Measurements from ENCODE around the gene TTC39A. TPM values are rescaled to one million over a fixed set of nuclear protein-coding genes. Genes with fewer than 3 reads are reported as not detected.

Gene TTC39A
- total RNA-seq, 1 experiment from 2014 or later, result 15.4 TPM

DNA sequence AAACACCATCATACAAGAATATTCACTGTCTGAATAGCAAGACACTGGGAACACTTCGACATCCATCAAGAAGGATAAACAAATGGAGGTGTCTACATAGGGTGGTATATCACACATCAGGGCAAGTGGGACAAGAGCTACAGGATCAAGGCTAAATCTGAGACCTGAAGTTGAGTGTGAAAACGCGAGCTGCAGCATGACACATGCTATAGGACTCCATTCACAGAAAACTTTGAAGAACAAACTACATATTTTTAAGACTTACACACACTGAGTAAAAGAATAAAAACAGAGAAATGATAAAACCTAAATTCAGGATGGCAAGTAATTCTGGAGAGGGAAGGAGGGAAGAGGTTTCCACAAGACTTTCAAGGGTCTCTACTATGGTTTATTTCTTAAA is 2.1 kb downstream of the TTC39A start:
- H2AFZ ChIP-seq (ENCODE audit: low read depth, low read length, poor library complexity, severe bottlenecking), result no peak overlapping the region
- CTCF ChIA-PET, result no interaction called here

More for the DNA sequence above, 2.1 kb downstream of the TTC39A start:
- POLR2A ChIA-PET, result no interaction called here
- Histone ChIP-seq H3K4me1 (ENCODE audit: control insufficient read depth in 1 of 2, insufficient read depth in 2 of 2, low read length in 2 of 2) (peaks cover 22 to 49% of the 10 kb centered on the region in 2 experiments), H3K9me3 (ENCODE audit: control insufficient read depth in 1 of 2, insufficient read depth in 1 of 2, low read depth in 1 of 2, low read length in 2 of 2) (no peaks in the 10 kb centered on the region), H3K9me2 (ENCODE audit: insufficient read depth) (no peaks in the 10 kb centered on the region), H3K27ac (ENCODE audit: low read depth, low read length) (no peak overlapping the region), H3K4me3 (replicated peaks in 1 of 2; ENCODE audit: low read depth in 1 of 2, low read length in 2 of 2) (no peak overlapping the region), H3K79me2 (ENCODE audit: insufficient read depth, low read length) (peaks cover 2% of the 10 kb centered on the region; the same call in 1 of the 2 replicates), H3K4me2 (ENCODE audit: low read length) (no peak overlapping the region), H3K9ac (ENCODE audit: low read length) (no peak overlapping the region), H3K27me3 (ENCODE audit: insufficient read depth, low read length) (no peaks in the 10 kb centered on the region), H3K36me3 (ENCODE audit: control insufficient read depth in 1 of 2, insufficient read depth in 2 of 2, low read length in 2 of 2) (no peaks in the 10 kb centered on the region), H4K20me1 (ENCODE audit: insufficient read depth) (no peaks in the 10 kb centered on the region)
- BruUV-seq (replicated peaks), result TSS peak; percentile 41
- DNase-seq (ENCODE audit: low read depth, low spot score), result no peak
- intact Hi-C loops (cut with micrococcal nuclease), result no loop called here
- RAD21 ChIA-PET (ENCODE audit: low non-redundant PET in 1 of 2, low total read pairs in 2 of 2, uncharacterized antibody in 2 of 2, unreplicated experiment in 2 of 2), result no interaction called here
- TF ChIP-seq SRF (IDR thresholded peaks at IDR 0.05; ENCODE audit: low read depth) (no peak), ZFX (IDR thresholded peaks at IDR 0.05) (no peak), EGR1 (IDR thresholded peaks at IDR 0.05; ENCODE audit: low read depth) (no peak), JUND (IDR thresholded peaks at IDR 0.05) (no peak), ZNF274 (IDR thresholded peaks at IDR 0.05; ENCODE audit: low read depth, low read length) (no peak), POLR2AphosphoS5 (IDR thresholded peaks at IDR 0.05; ENCODE audit: low read depth, low read length) (no peak), POLR2A (IDR thresholded peaks at IDR 0.05; ENCODE audit: borderline replicate concordance, extremely low read depth, insufficient read depth, insufficient read length) (no peak), CEBPB (IDR thresholded peaks at IDR 0.05; ENCODE audit: low read depth) (no peak), EZH2phosphoT487 (IDR thresholded peaks at IDR 0.05; ENCODE audit: borderline replicate concordance) (no peak), FOSL1 (IDR thresholded peaks at IDR 0.05; ENCODE audit: low read depth) (no peak), ELF1 (IDR thresholded peaks at IDR 0.05; ENCODE audit: borderline replicate concordance, low read depth) (no peak), SIN3A (IDR thresholded peaks at IDR 0.05; ENCODE audit: low read depth) (no peak), SP1 (IDR thresholded peaks at IDR 0.05; ENCODE audit: low read depth) (no peak)
- TF ChIP-seq, protein P1, sequence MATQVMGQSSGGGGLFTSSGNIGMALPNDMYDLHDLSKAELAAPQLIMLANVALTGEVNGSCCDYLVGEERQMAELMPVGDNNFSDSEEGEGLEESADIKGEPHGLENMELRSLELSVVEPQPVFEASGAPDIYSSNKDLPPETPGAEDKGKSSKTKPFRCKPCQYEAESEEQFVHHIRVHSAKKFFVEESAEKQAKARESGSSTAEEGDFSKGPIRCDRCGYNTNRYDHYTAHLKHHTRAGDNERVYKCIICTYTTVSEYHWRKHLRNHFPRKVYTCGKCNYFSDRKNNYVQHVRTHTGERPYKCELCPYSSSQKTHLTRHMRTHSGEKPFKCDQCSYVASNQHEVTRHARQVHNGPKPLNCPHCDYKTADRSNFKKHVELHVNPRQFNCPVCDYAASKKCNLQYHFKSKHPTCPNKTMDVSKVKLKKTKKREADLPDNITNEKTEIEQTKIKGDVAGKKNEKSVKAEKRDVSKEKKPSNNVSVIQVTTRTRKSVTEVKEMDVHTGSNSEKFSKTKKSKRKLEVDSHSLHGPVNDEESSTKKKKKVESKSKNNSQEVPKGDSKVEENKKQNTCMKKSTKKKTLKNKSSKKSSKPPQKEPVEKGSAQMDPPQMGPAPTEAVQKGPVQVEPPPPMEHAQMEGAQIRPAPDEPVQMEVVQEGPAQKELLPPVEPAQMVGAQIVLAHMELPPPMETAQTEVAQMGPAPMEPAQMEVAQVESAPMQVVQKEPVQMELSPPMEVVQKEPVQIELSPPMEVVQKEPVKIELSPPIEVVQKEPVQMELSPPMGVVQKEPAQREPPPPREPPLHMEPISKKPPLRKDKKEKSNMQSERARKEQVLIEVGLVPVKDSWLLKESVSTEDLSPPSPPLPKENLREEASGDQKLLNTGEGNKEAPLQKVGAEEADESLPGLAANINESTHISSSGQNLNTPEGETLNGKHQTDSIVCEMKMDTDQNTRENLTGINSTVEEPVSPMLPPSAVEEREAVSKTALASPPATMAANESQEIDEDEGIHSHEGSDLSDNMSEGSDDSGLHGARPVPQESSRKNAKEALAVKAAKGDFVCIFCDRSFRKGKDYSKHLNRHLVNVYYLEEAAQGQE (IDR thresholded peaks at IDR 0.05; ENCODE audit: low read depth), result no peak
- TF ChIP-seq, protein P2, sequence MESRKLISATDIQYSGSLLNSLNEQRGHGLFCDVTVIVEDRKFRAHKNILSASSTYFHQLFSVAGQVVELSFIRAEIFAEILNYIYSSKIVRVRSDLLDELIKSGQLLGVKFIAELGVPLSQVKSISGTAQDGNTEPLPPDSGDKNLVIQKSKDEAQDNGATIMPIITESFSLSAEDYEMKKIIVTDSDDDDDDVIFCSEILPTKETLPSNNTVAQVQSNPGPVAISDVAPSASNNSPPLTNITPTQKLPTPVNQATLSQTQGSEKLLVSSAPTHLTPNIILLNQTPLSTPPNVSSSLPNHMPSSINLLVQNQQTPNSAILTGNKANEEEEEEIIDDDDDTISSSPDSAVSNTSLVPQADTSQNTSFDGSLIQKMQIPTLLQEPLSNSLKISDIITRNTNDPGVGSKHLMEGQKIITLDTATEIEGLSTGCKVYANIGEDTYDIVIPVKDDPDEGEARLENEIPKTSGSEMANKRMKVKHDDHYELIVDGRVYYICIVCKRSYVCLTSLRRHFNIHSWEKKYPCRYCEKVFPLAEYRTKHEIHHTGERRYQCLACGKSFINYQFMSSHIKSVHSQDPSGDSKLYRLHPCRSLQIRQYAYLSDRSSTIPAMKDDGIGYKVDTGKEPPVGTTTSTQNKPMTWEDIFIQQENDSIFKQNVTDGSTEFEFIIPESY (IDR thresholded peaks at IDR 0.05; ENCODE audit: extremely low read depth, insufficient replicate concordance, low read length), result no peak
- TF ChIP-seq, protein P3, sequence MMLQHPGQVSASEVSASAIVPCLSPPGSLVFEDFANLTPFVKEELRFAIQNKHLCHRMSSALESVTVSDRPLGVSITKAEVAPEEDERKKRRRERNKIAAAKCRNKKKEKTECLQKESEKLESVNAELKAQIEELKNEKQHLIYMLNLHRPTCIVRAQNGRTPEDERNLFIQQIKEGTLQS (IDR thresholded peaks at IDR 0.05), result no peak
- TF ChIP-seq, protein P4, sequence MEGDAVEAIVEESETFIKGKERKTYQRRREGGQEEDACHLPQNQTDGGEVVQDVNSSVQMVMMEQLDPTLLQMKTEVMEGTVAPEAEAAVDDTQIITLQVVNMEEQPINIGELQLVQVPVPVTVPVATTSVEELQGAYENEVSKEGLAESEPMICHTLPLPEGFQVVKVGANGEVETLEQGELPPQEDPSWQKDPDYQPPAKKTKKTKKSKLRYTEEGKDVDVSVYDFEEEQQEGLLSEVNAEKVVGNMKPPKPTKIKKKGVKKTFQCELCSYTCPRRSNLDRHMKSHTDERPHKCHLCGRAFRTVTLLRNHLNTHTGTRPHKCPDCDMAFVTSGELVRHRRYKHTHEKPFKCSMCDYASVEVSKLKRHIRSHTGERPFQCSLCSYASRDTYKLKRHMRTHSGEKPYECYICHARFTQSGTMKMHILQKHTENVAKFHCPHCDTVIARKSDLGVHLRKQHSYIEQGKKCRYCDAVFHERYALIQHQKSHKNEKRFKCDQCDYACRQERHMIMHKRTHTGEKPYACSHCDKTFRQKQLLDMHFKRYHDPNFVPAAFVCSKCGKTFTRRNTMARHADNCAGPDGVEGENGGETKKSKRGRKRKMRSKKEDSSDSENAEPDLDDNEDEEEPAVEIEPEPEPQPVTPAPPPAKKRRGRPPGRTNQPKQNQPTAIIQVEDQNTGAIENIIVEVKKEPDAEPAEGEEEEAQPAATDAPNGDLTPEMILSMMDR (IDR thresholded peaks at IDR 0.05 in 2 of 3, conservative IDR thresholded peaks at IDR 0.05 in 1 of 3; ENCODE audit: borderline replicate concordance in 1 of 3, insufficient read depth in 1 of 3, low read depth in 2 of 3, low read length in 2 of 3), result no peak
- no peak for ATAC-seq
